GM12873 (cell line): ENCODE measurements around the gene MMAA.

Experiments
- CTCF ChIP-seq: IDR thresholded peaks from 2 replicates; pipeline ENCODE4 v1.5.1; 2012; ENCODE audit warnings: low read depth, mild to moderate bottlenecking, moderate library complexity, low read length, control low read depth; ENCODE audit not compliant: insufficient read depth; ENCODE audit errors: missing control alignments

The MMAA gene

GRCh38 chr4:145618932-145619638, at the start of gene MMAA:
Gene MMAA, plus strand, starts transcription at chr4:145619385. Its CDS starts 19,755 bp downstream, at chr4:145639140.
- peak; percentile 65 for TF ChIP-seq CTCF

GRCh38 chr4:145580906-145581305, 38.3 kb upstream of the MMAA start:
- no peak for TF ChIP-seq CTCF

- TF ChIP-seq CTCF, result no peak
Measured at GRCh38 chr4:145583191-145584055, 35.8 kb upstream of the MMAA start.

- no peak for TF ChIP-seq CTCF
Measured at GRCh38 chr4:145587088-145587754, 32.0 kb upstream of the MMAA start.

GRCh38 chr4:145589916-145590702, 29.1 kb upstream of the MMAA start:
- no peak for TF ChIP-seq CTCF

- TF ChIP-seq CTCF, result no peak
Measured at GRCh38 chr4:145602129-145602760, 16.9 kb upstream of the MMAA start.
